Neutrophil (primary cell): ENCODE measurements around the gene UBE4B.
"Not testable (repeated sequence)": the region's sequence is repeated elsewhere in the genome, so short reads cannot be mapped to it uniquely, and the experiment has no call there.

ENCODE experiments used
- H3K27ac ChIP-seq: fragments of 200-600 bp; sonication (generic); 2 replicates; pipeline ENCODE4 v1.5.1; 2016; ENCODE audit warnings: mild to moderate bottlenecking, moderate library complexity
- H3K27me3 ChIP-seq: fragments of 200-600 bp; sonication (generic); 2 replicates; pipeline ENCODE4 v1.6.0; 2016; ENCODE audit warnings: mild to moderate bottlenecking
- H3K36me3 ChIP-seq: fragments of 200-600 bp; sonication (generic); 2 replicates; pipeline ENCODE4 v1.5.1; 2017
- H3K4me1 ChIP-seq, 2 experiments: fragments of 200-600 bp in 1 of 2; sonication (generic) in 1 of 2; 1 replicate in 1 of 2; 2 replicates in 1 of 2; pipeline versions ENCODE4 v1.5.1 to v1.6.1; 2013 to 2016; ENCODE audit warnings: low read depth in 1 of 2, low read length in 1 of 2, mild to moderate bottlenecking in 1 of 2, moderate library complexity in 1 of 2; ENCODE audit not compliant: control insufficient read depth in 1 of 2, insufficient read depth in 1 of 2
- H3K4me3 ChIP-seq, 2 experiments: fragments of 200-600 bp in 1 of 2; sonication (generic) in 1 of 2; 1 replicate in 1 of 2; 2 replicates in 1 of 2; pipeline ENCODE4 v1.5.1; 2013 to 2016; ENCODE audit warnings: low read depth in 1 of 2, low read length in 1 of 2, mild to moderate bottlenecking in 1 of 2, moderate library complexity in 1 of 2
- H3K9me3 ChIP-seq: fragments of 200-600 bp; sonication (generic); 2 replicates; pipeline ENCODE4 v1.5.1; 2016
- TF ChIP-seq, protein P1 (sequence below): fragments of 200-600 bp; sonication (generic); IDR thresholded peaks from 2 replicates; pipeline ENCODE4 v1.5.1; 2016; ENCODE audit warnings: antibody characterized with exemption

Gene UBE4B

DNA sequence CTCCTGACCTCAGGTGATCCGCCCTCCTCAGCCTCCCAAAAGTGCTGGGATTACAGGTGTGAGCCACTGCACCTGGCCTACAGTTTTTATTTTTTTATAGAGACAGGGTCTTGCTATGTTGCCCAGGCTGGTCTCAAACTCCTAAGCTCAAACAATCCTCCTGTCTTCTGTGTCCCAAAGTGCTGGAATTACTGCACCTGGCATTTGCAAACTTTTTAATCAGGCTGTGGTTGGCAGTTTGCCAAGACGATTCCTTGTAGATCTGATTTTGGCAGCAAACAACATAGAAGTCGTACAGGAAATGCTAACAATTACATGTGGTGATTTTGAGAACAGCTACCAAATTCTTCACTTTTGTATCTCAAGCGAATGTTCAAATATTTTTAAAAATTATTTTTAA, 25.6 kb upstream of the UBE4B start:
- H3K36me3 ChIP-seq = peaks cover 61% of the 10 kb centered on the region
- H3K27ac ChIP-seq = no peak overlapping the region
- H3K9me3 ChIP-seq = no peaks in the 10 kb centered on the region
- no peak overlapping the region for H3K4me3 ChIP-seq
- peaks cover 9 to 12% of the 10 kb centered on the region in 2 experiments for H3K4me1 ChIP-seq
- peaks cover 24% of the 10 kb centered on the region for H3K27me3 ChIP-seq
- TF ChIP-seq, protein P1, sequence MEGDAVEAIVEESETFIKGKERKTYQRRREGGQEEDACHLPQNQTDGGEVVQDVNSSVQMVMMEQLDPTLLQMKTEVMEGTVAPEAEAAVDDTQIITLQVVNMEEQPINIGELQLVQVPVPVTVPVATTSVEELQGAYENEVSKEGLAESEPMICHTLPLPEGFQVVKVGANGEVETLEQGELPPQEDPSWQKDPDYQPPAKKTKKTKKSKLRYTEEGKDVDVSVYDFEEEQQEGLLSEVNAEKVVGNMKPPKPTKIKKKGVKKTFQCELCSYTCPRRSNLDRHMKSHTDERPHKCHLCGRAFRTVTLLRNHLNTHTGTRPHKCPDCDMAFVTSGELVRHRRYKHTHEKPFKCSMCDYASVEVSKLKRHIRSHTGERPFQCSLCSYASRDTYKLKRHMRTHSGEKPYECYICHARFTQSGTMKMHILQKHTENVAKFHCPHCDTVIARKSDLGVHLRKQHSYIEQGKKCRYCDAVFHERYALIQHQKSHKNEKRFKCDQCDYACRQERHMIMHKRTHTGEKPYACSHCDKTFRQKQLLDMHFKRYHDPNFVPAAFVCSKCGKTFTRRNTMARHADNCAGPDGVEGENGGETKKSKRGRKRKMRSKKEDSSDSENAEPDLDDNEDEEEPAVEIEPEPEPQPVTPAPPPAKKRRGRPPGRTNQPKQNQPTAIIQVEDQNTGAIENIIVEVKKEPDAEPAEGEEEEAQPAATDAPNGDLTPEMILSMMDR = no peak

DNA sequence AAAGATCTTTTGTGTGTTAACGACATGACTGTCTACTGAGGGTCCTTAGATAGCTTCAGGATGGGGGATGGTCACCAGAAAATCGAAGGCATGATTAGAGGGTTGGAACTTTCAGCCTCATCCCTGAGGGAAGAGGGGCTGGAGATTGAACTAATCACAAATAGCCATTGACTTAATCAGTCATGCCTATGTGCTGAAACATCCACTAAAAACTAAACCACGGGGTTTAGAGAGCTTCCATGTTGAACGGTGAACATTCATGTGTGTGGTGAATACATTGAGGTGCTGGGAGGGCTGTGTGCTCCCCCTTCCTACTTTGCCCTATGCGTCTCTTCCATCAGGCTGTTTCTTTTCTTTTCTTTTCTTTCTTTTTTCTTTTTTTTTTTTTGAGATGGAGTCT, 18.7 kb upstream of the UBE4B start:
- TF ChIP-seq, protein P1 = no peak
- Histone ChIP-seq H3K4me3 (no peak overlapping the region), H3K27me3 (no peaks in the 10 kb centered on the region), H3K27ac (no peak overlapping the region), H3K4me1 (peaks cover 9 to 12% of the 10 kb centered on the region in 2 experiments), H3K36me3 (peaks cover 40% of the 10 kb centered on the region), H3K9me3 (no peaks in the 10 kb centered on the region)

DNA sequence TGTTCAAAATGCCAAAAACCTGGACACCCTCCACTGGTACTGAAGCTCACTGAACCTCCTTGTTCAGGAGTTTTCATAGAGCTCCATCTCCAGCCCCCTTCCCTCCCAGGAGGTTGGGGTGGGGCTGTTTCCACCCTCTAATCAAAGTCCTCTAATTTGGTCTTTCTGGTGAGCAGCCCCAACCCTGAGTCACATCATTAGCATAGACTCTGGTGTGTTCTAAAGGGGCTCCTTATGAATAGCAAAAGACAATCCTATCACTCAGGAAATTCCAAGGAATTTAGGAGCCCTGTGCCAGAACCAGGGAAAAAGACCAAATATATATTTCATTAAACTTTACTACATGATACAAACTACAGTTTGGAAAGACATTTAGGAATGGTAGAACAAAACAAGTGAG, 13.2 kb upstream of the UBE4B start:
- Histone ChIP-seq H3K27me3 (no peaks in the 10 kb centered on the region), H3K27ac (no peak overlapping the region), H3K4me1 (peaks cover 21 to 29% of the 10 kb centered on the region in 2 experiments), H3K9me3 (no peaks in the 10 kb centered on the region), H3K4me3 (no peak overlapping the region), H3K36me3 (peaks cover 9% of the 10 kb centered on the region)
- TF ChIP-seq, protein P1 = no peak

DNA sequence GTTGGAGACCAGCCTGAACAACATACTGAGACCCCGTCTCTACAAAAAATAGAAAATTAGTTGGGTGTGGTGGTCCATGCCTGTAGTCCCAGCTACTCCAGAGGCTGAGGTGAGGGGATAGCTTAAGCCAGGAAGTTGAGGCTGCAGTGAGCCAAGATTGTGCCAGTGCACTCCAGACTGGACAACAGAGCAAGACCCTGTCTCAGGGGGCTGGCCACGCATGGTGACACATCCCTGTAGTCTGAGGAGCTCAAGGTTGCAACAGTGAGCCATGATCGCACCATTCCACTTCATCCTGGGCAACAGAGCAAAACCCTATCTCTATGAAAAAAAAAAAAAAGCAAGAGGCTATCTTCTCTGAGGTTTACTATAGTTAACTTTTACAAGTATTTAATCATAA, 12.7 kb upstream of the UBE4B start:
- Histone ChIP-seq H3K4me1 (peaks cover 21 to 29% of the 10 kb centered on the region in 2 experiments), H3K36me3 (peaks cover 6% of the 10 kb centered on the region), H3K27ac (no peak overlapping the region)

DNA sequence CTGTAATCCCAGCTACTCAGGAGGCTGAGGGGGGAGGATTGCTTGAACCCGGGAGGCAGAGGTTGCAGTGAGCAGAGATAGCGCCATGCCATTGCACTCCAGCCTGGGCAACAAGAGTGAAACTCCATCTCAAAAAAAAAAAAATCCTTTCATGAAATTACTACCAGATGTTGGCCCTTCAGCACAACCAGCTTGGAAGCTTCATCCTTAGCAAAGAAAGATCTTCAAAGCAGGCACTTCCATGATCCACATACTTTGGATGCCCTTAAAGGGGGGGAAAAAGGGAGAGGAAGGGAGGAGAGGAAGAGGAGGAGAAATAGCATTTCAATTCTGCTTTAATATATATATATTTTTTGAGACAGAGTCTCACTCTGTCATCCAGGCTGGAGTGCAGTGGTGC, 12.1 kb upstream of the UBE4B start:
- not testable (repeated sequence) for H3K27ac ChIP-seq, H3K36me3 ChIP-seq, H3K9me3 ChIP-seq, H3K27me3 ChIP-seq, H3K4me3 ChIP-seq
- H3K4me1 ChIP-seq = peaks cover 21 to 29% of the 10 kb centered on the region in 2 experiments

More for the DNA sequence above, 12.7 kb upstream of the UBE4B start:
- H3K9me3 ChIP-seq = no peaks in the 10 kb centered on the region
- TF ChIP-seq, protein P1 = no peak
- no peak overlapping the region for H3K4me3 ChIP-seq
- no peaks in the 10 kb centered on the region for H3K27me3 ChIP-seq

DNA sequence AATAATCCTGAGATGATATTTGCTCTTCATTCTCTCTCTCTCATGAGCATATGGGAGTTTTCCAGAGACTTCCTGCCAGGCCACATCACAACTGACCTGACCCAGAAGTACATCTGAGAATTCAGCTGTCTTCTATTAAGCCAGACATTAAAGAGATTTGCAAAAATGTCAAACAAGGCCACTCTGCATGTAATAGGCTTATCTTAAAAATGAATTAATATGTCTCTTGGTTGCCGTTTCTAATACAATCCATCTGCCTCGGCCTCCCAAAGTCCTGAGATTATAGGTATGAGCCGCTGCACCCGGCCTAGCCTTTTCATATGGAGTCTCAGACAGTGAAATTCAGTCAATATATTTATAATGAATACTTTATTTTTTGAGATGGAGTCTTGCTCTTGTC, 10.8 kb upstream of the UBE4B start:
- not testable (repeated sequence) for H3K27me3 ChIP-seq, H3K36me3 ChIP-seq, H3K4me3 ChIP-seq, H3K9me3 ChIP-seq
- H3K27ac ChIP-seq = peak overlapping the region; percentile 68
- peaks cover 21 to 31% of the 10 kb centered on the region in 2 experiments for H3K4me1 ChIP-seq

DNA sequence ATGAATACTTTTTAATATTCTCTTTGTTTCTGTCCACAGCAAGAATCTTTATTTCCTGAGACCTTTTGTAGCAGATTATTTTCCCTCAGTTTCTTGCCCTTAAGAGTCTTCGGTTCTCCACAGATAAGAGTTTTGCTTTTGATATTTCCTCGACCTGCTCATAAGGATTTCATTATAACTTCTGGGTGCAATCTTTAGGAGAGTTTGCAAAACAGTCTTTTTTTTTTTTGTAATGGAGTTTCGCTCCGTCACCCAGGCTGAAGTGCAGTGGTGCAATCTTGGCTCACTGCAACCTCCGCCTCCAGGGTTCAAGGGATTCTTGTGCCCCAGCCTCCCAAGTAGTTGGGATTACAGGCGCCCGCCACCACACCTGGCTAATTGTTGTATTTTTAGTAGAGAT, 10.1 kb upstream of the UBE4B start:
- TF ChIP-seq, protein P1 = no peak
- Histone ChIP-seq H3K27me3 (no peaks in the 10 kb centered on the region), H3K9me3 (no peaks in the 10 kb centered on the region), H3K36me3 (no peaks in the 10 kb centered on the region), H3K27ac (peak overlapping the region; percentile 68), H3K4me3 (peak overlapping the region in 1 of 2 experiments; percentile 25), H3K4me1 (peaks cover 24 to 38% of the 10 kb centered on the region in 2 experiments)
